NCI-H774 (cell line): Measurements from ENCODE around the gene RPTOR.

Experiments
- DNase-seq: peaks from one replicate; lab custom pipeline; 2025; lab: John Stamatoyannopoulos, UW

The RPTOR gene

GRCh38 chr17:80929449-80929848, 384.8 kb downstream of the RPTOR start:
- no peak for DNase-seq

GRCh38 chr17:80930335-80931279, 386.0 kb downstream of the RPTOR start:
- no peak for DNase-seq

GRCh38 chr17:80931421-80932265, 387.0 kb downstream of the RPTOR start:
- DNase-seq = no peak

GRCh38 chr17:80935526-80935925, 390.9 kb downstream of the RPTOR start:
- no peak for DNase-seq

DNA sequence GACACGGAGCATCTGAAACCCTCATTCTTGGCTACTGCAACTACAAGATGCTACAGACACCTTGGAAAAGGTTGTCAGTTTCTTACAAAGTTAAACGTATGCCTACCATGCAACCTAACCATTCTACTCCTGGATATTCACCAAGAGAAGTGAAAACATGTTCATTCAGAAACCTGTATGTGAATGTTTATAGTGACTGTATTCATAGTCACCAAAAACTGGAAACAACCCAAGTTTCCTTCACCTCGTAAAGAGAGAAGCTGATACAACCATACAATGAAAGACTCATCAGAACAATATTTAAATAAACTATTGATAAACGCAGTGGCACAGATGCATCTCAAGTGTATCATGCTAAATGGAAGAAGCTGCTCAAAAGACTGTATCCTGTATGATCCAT, 391.6 kb downstream of the RPTOR start:
- no peak for DNase-seq

DNA sequence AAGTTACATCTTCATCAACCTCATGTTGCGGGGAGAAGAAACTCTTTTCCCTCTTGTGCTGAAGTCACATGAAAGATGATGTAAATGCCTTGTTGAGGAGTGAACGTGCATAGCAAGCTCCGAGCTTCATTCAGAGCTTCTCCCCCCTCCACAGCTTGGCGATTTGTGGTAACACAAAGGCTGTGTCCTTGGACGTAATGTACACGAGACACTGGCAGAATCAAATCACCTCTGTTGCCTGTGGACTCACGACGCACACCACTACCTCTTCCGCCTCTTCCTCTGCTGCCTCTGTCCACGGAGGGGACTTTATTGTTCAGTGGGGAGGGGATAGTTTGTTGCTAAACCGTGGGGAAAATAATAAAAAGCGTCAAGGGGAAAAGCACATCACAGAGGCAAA, 392.1 kb downstream of the RPTOR start:
- no peak for DNase-seq

DNA sequence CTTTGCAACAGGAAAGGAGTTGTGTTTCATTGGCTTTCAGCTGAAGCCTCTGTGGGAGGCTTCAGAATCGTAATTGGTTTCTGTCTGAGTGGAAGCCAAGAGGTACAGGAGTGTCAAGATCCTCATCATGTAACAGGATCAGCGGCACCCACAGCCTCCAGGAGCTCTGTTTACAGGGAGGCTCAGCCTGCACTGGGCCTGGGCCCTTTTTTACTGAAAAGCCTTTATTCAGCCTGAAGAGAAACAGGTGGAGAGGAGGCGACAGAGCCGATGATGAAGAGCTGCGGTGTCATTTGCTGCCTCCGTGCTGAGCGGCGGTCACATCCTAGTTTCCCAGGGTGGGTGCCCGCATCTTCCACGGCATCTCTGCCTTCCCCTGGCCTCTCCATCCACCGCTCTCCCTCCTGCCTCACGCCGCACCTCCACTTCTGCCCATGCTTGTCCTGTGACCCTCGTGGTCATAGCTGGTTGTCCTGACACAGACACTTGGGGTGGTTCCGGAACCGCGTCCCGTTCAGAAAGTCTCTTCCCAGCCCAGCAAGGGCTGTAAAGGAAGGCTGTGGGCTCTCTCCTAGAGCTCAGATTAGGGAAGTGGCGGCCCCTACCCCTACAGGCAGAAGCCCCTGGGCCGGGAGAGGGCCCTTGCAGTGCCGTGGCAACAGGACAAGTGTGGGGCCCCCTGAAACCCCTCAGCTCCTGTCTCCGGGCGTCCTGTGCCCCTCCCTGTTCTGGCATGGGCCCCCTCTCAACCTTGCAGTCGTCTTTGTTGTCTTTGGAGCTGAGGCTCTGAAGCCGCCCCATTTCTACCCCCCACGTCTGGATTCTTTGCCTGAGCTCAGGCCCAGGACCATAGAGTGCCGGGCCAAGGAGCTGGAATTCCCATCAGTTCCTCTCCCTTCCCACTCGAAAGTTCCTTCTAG, 393.1 kb downstream of the RPTOR start:
- DNase-seq = no peak

- DNase-seq = no peak
Measured at GRCh38 chr17:80938556-80938955, 393.9 kb downstream of the RPTOR start.

DNA sequence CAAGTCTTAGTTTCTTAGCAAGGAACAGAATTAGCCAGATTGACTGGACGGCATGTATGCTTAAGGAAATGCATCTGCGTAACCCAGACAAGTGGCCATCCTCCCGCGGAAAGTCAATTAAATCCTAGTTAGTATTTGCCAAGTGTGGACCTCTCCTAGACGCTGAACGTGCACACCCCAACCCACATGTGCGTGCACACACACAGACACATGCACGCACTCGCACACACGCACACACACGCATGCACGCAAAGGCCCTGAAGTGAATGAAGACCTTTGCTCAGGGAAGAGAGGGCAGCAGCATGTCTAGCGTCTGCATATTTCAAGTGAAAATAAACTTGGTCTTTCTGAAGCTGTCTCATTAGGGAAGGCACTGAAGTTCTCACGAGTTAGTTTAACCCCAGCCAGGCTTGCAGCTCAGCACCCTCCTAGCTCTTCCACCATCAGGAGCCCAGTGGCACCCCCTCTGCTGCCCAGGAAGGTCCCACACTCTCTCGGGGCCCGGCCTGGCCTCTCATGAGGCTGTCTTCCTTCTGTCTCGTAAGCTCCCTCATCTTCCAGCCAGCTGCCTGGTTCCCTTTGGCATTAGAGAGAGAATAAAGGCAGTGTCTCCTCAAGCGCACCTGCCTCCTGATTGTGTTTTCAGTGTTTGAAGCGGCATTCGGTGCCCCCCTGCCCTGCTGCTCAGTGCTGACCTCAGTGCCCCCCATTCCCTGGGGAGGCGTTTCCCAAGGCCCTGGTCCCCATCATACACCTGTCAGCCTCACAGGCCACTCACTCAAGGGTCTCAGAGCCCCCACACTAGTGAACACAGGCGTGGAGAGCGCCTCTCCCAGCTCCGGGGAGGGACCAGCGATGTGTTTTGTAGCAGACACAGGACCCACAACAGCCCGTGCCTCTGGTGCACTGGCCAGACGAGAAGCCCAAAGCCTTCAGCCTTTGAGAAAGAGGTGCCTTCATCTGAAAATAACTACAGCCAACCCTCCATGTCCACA, 394.8 kb downstream of the RPTOR start:
- DNase-seq = no peak

GRCh38 chr17:80940171-80941123, 395.8 kb downstream of the RPTOR start:
- DNase-seq = no peak

DNA sequence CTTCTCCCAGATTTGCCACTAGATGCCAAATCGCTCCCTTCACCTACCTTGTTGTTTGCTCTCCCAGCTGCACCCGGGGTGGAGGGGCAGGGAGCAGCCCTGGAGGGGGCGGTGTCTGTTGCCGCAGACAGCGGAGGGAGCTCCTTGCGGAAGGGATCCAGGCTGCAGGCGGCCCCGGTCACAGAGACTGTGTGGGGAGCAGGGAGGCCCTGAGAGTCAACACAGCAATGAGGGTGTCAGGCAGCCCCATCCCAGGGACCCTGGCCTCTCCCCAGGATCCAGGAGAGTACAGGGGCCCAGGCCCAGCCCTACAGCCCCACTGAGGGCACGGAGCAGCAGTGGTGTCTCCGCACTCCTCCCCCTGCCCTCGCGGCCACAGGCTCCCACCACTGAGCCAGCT, 396.5 kb downstream of the RPTOR start:
- no peak for DNase-seq

- DNase-seq = no peak
Measured at GRCh38 chr17:80941743-80942422, 397.2 kb downstream of the RPTOR start.

DNA sequence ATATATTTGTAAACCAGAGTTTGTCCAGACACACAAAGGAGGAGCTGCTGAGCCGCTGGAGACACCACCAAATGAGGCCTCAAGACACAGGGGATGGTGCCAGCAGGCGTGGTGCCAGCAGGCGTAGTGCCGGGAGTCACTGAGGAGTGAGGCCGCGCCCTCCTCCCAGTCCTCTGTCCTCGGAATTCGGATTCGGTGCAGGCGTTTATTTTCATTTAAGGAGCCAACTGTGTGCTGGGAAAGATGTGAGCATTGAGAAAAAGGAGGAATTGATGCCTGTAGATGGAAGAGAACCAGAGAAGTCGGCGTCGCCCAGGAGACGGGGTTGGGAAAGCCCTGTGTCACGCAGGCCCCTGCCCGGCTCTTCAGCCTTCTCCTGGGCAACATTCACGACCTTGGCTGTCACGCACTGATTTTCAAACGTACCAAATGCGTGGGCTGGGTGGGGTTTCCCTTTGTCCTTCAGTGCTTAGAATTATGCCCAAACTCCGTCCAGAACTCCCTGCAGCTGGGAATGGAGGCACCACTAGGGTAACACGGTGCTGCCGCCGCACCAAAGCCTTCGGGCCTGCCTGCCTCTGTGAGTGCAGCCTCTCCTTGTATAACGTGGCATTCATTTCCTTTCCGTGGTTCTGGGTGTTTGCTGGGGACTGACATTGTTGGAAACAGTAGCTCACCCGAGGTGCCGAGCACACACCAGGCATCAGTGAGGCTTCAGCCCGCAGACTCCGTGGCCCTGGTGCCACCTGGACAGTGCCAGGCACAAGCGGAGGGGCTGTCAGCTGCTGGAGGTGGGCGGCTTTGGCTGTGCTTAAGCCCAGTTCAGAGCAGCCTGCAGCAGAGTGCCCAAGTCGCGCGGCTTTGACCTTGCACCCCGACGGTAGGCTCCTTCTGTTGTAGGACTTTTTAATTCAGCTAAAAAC, 398.0 kb downstream of the RPTOR start:
- DNase-seq = no peak

GRCh38 chr17:80943346-80944145, 398.9 kb downstream of the RPTOR start:
- DNase-seq = no peak

GRCh38 chr17:80944326-80944725, 399.7 kb downstream of the RPTOR start:
- DNase-seq = no peak

DNA sequence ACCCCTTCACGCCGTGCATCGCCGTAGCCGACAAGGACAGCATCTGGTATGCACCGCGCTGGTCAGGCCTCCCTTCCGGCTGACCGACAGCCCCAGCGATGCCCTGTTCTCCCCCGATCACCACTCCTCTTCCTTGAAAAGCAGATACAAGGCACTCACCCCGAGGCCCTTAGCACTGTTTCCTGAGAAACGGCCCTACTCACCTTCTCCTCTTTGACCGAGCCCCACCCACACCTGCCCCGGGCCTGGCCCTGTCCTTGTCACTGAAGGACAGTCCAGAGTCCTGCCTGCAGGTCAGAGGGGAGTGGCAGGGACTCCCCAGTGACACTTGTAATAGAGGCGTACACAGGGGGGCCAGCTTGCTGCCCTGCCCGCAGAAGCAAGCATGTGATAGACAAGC, 401.1 kb downstream of the RPTOR start:
- DNase-seq = no peak

DNA sequence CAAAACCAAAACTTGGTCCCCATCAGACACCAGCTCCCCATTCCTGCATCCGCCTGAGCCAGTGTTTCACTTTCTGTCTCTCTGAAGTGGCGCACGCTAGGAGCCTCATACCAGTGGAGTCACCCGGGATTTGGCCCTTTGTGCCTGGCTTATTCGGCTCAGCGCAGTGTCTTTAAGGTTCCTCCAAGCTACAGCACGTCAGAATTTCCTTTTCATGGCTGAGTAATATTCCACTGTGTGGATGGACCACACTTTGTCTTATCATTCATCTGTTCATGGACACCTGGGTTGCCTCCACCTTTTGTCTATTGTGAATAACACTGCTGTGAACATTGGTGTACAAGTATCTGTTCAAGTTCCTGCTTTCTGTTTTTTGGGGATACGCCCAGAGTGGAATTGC, 401.8 kb downstream of the RPTOR start:
- DNase-seq = no peak
